Measurements from ENCODE around the gene SDR42E1.

SDR42E1 gene

GRCh38 chr16:82011199-82011641 lies at the start of gene SDR42E1:
TSS of gene SDR42E1 (minus strand) at chr16:82011470. CDS start at chr16:82000858, 10,612 bp downstream.
- DNase-seq: peak; percentile 42 to 72

- no peak for DNase-seq
Measured at GRCh38 chr16:82059983-82060421, 48.7 kb upstream of the SDR42E1 start.

- no peak for DNase-seq
Measured at GRCh38 chr16:82059161-82059982, 48.1 kb upstream of the SDR42E1 start.

- no peak for DNase-seq
Measured at GRCh38 chr16:82056550-82056896, 45.3 kb upstream of the SDR42E1 start.

GRCh38 chr16:82055728-82056549 lies 44.7 kb upstream of the SDR42E1 start:
- no peak for DNase-seq

GRCh38 chr16:82055117-82055516 lies 43.8 kb upstream of the SDR42E1 start:
- no peak for DNase-seq

- no peak for DNase-seq
Measured at GRCh38 chr16:82051656-82052055, 40.4 kb upstream of the SDR42E1 start.

GRCh38 chr16:82050909-82051357 lies 39.7 kb upstream of the SDR42E1 start:
- no peak for DNase-seq

- DNase-seq: no peak
Measured at GRCh38 chr16:82050506-82050905, 39.2 kb upstream of the SDR42E1 start.

- DNase-seq: no peak
Measured at GRCh38 chr16:82049484-82049883, 38.2 kb upstream of the SDR42E1 start.

- no peak for DNase-seq
Measured at GRCh38 chr16:82047787-82048186, 36.5 kb upstream of the SDR42E1 start.

- no peak for DNase-seq
Measured at GRCh38 chr16:82047374-82047773, 36.1 kb upstream of the SDR42E1 start.

- DNase-seq: no peak
Measured at GRCh38 chr16:82046941-82047340, 35.7 kb upstream of the SDR42E1 start.

GRCh38 chr16:82046541-82046940 lies 35.3 kb upstream of the SDR42E1 start:
- DNase-seq: no peak

- DNase-seq: no peak
Measured at GRCh38 chr16:82045465-82045864, 34.2 kb upstream of the SDR42E1 start.

- no peak for DNase-seq
Measured at GRCh38 chr16:82044585-82044911, 33.3 kb upstream of the SDR42E1 start.

GRCh38 chr16:82043680-82044584 lies 32.7 kb upstream of the SDR42E1 start:
- DNase-seq: no peak

GRCh38 chr16:82042846-82043245 lies 31.6 kb upstream of the SDR42E1 start:
- DNase-seq: no peak

- DNase-seq: no peak
Measured at GRCh38 chr16:82042144-82042543, 30.9 kb upstream of the SDR42E1 start.

GRCh38 chr16:82041542-82041941 lies 30.3 kb upstream of the SDR42E1 start:
- no peak for DNase-seq

- DNase-seq: no peak
Measured at GRCh38 chr16:82040296-82040695, 29.0 kb upstream of the SDR42E1 start.

- DNase-seq: no peak
Measured at GRCh38 chr16:82037666-82038065, 26.4 kb upstream of the SDR42E1 start.

GRCh38 chr16:82037251-82037650 lies 26.0 kb upstream of the SDR42E1 start:
- DNase-seq: no peak
